H1 (cell line): ENCODE data around the gene SF3B6. TPM values are rescaled to one million over a fixed set of nuclear protein-coding genes. Genes with fewer than 3 reads are reported as not detected.

Source experiments
- CTCF ChIA-PET: fragments of 300-600 bp; sonication (Branson Sonifier 250); formaldehyde crosslinking; loops from one replicate; lab custom pipeline; 2021; ENCODE audit not compliant: partially characterized antibody; lab: Charles Lee
- POLR2A ChIA-PET: fragments of 300-600 bp; sonication (Branson Sonifier 250); formaldehyde crosslinking; loops from one replicate; lab custom pipeline; 2021; ENCODE audit warnings: inconsistent platforms; ENCODE audit not compliant: partially characterized antibody; lab: Charles Lee
- DNase-seq, 2 experiments: peaks; one replicate each; pipeline versions ENCODE4 v3.0.0 to v3.0.0-alpha.2; 2010 to 2022; ENCODE audit warnings: low spot score in 2 of 2, low read depth in 1 of 2, mixed read lengths in 1 of 2
- FAIRE-seq: peaks from 2 replicates; lab custom pipeline; 2011; peaks lifted over from hg19 to GRCh38; lab: Jason Lieb, UNC
- H2AFZ ChIP-seq: 2 replicates; pipeline ENCODE4 v1.8.1; 2012; ENCODE audit warnings: low read length, inconsistent platforms
- H2AK5ac ChIP-seq: 2 replicates; pipeline ENCODE4 v1.6.1; 2013; ENCODE audit warnings: low read depth, low read length
- H2BK120ac ChIP-seq: replicated peaks from 2 replicates; pipeline ENCODE3; 2013; ENCODE audit warnings: low read depth, low read length, inconsistent platforms
- H2BK12ac ChIP-seq: 2 replicates; pipeline ENCODE4 v1.6.1; 2013; ENCODE audit warnings: low read depth, low read length
- H2BK15ac ChIP-seq: 2 replicates; pipeline ENCODE4 v1.6.1; 2013; ENCODE audit warnings: low read length
- H2BK20ac ChIP-seq: 2 replicates; pipeline ENCODE4 v1.6.1; 2013; ENCODE audit warnings: low read length
- H2BK5ac ChIP-seq: 2 replicates; pipeline ENCODE4 v1.6.1; 2013; ENCODE audit warnings: low read depth, low read length
- H3K14ac ChIP-seq: 2 replicates; pipeline ENCODE4 v1.6.1; 2013; ENCODE audit warnings: inconsistent platforms; ENCODE audit not compliant: insufficient read length
- H3K18ac ChIP-seq: 2 replicates; pipeline ENCODE4 v1.6.1; 2013; ENCODE audit warnings: low read length; ENCODE audit errors: extremely low read depth
- H3K23ac ChIP-seq: 2 replicates; pipeline ENCODE4 v1.6.1; 2013; ENCODE audit warnings: inconsistent platforms; ENCODE audit not compliant: insufficient read length
- H3K23me2 ChIP-seq: 2 replicates; pipeline ENCODE4 v1.6.1; 2013; ENCODE audit warnings: low read depth, low read length
- H3K27ac ChIP-seq: 2 replicates; pipeline ENCODE4 v1.6.1; 2011; ENCODE audit warnings: low read depth, low read length, inconsistent platforms
- H3K27me3 ChIP-seq, 4 experiments: replicated peaks in 1 of 4; 1 replicate in 1 of 4; 2 replicates in 3 of 4; pipeline versions ENCODE4 v1.6.1 to v1.8.1; 2011 to 2013; ENCODE audit warnings: low read length in 3 of 4, mild to moderate bottlenecking in 3 of 4, inconsistent platforms in 2 of 4, mixed read lengths in 2 of 4, moderate library complexity in 1 of 4; ENCODE audit not compliant: control insufficient read depth in 3 of 4, insufficient read depth in 3 of 4; ENCODE audit errors: extremely low read depth in 1 of 4
- H3K36me3 ChIP-seq, 4 experiments: 2 replicates each; pipeline versions ENCODE4 v1.6.1 to v1.8.1; 2011 to 2013; ENCODE audit warnings: mild to moderate bottlenecking in 4 of 4, low read length in 3 of 4, moderate library complexity in 2 of 4, control low read depth in 1 of 4, inconsistent platforms in 1 of 4; ENCODE audit not compliant: insufficient read depth in 4 of 4, control insufficient read depth in 2 of 4
- H3K4ac ChIP-seq: replicated peaks from 2 replicates; pipeline ENCODE3; 2013; ENCODE audit warnings: low read length, low read depth, mixed read lengths, inconsistent platforms; ENCODE audit not compliant: insufficient read length
- H3K4me1 ChIP-seq, 4 experiments: replicated peaks in 1 of 4; 1 replicate in 1 of 4; 2 replicates in 3 of 4; pipeline versions ENCODE4 v1.6.1 to v1.8.1; 2011 to 2013; ENCODE audit warnings: low read length in 3 of 4, inconsistent platforms in 2 of 4, mixed read lengths in 1 of 4; ENCODE audit not compliant: insufficient read depth in 4 of 4, control insufficient read depth in 3 of 4
- H3K4me2 ChIP-seq, 2 experiments: 2 replicates each; pipeline versions ENCODE4 v1.6.1 to v1.8.1; 2011 to 2013; ENCODE audit warnings: low read depth in 2 of 2, low read length in 2 of 2, control low read depth in 1 of 2, inconsistent platforms in 1 of 2, mild to moderate bottlenecking in 1 of 2; ENCODE audit not compliant: insufficient read depth in 1 of 2
- H3K4me3 ChIP-seq, 4 experiments: fragments of 200-600, 300-600 bp in 1 of 4; sonication (generic), shearing (Covaris generic), sonication (Bioruptor Twin) in 1 of 4; 2 replicates each; pipeline versions ENCODE4 v1.5.1 to v1.8.1; 2011 to 2016; ENCODE audit warnings: low read length in 4 of 4, low read depth in 3 of 4, control low read depth in 2 of 4, inconsistent platforms in 2 of 4, mild to moderate bottlenecking in 2 of 4, mixed read lengths in 1 of 4, moderate library complexity in 1 of 4; ENCODE audit not compliant: insufficient read depth in 2 of 4; ENCODE audit errors: extremely low read depth in 1 of 4
- H3K56ac ChIP-seq: replicated peaks from 2 replicates; pipeline ENCODE3; 2013; ENCODE audit warnings: low read depth, mild to moderate bottlenecking, mixed read lengths, low read length, inconsistent platforms; ENCODE audit not compliant: insufficient read length
- H3K79me1 ChIP-seq: 2 replicates; pipeline ENCODE4 v1.6.1; 2013; ENCODE audit warnings: low read depth, low read length, control low read depth
- H3K79me2 ChIP-seq, 2 experiments: 2 replicates each; pipeline versions ENCODE4 v1.6.1 to v1.8.1; 2012 to 2013; ENCODE audit warnings: low read length in 2 of 2, mild to moderate bottlenecking in 2 of 2, inconsistent platforms in 1 of 2; ENCODE audit not compliant: insufficient read depth in 2 of 2, control insufficient read depth in 1 of 2
- H3K9ac ChIP-seq, 4 experiments: replicated peaks in 1 of 4; 1 replicate in 1 of 4; 2 replicates in 3 of 4; pipeline versions ENCODE4 v1.6.1 to v1.8.1; 2011 to 2013; ENCODE audit warnings: low read depth in 3 of 4, low read length in 3 of 4, control low read depth in 2 of 4, mild to moderate bottlenecking in 2 of 4, moderate library complexity in 2 of 4, inconsistent platforms in 1 of 4; ENCODE audit errors: extremely low read depth in 1 of 4
- H3K9me3 ChIP-seq, 2 experiments: 2 replicates each; pipeline versions ENCODE4 v1.6.1 to v1.8.1; 2012 to 2013; ENCODE audit warnings: mild to moderate bottlenecking in 2 of 2, moderate library complexity in 2 of 2, control low read depth in 1 of 2, inconsistent platforms in 1 of 2, low read depth in 1 of 2, low read length in 1 of 2, mixed read lengths in 1 of 2; ENCODE audit not compliant: insufficient read depth in 2 of 2
- H4K20me1 ChIP-seq, 2 experiments: replicated peaks in 1 of 2; 2 replicates each; pipeline versions ENCODE3 to v1.8.1; 2011 to 2013; ENCODE audit warnings: inconsistent platforms in 2 of 2, low read length in 2 of 2, mild to moderate bottlenecking in 1 of 2; ENCODE audit not compliant: insufficient read depth in 2 of 2, control insufficient read depth in 1 of 2
- H4K5ac ChIP-seq: 2 replicates; pipeline ENCODE4 v1.6.1; 2013; ENCODE audit warnings: low read length, low read depth, mixed read lengths, inconsistent platforms; ENCODE audit not compliant: insufficient read length
- H4K8ac ChIP-seq: 2 replicates; pipeline ENCODE4 v1.8.0; 2013; ENCODE audit warnings: mild to moderate bottlenecking, moderate library complexity, low read length, inconsistent platforms; ENCODE audit not compliant: insufficient read depth; ENCODE audit errors: extremely low read depth
- H4K91ac ChIP-seq: replicated peaks from 2 replicates; pipeline ENCODE3; 2013; ENCODE audit warnings: low read length, mixed read lengths, inconsistent platforms; ENCODE audit not compliant: insufficient read length
- ATF3 ChIP-seq: IDR thresholded peaks from 2 replicates; pipeline ENCODE4 v1.6.1; 2011; ENCODE audit warnings: low read depth, mild to moderate bottlenecking, low read length; ENCODE audit not compliant: insufficient read depth
- MAFK ChIP-seq: IDR thresholded peaks from 2 replicates; pipeline ENCODE4 v1.6.1; 2012; ENCODE audit warnings: low read depth, mild to moderate bottlenecking, improper control_type of control experiment, low read length
- SP1 ChIP-seq: IDR thresholded peaks from 2 replicates; pipeline ENCODE4 v1.6.1; 2011; ENCODE audit warnings: low read depth, low read length
- WGBS, 2 experiments: shearing (Covaris generic) in 1 of 2; methylation state at CpG; one replicate each; pipeline versions ENCODE4 v1.1.6 to v1.1.7; 2013 to 2015; ENCODE audit warnings: low lambda C conversion rate in 2 of 2, mixed read lengths in 2 of 2, inconsistent platforms in 1 of 2, low coverage in 1 of 2, missing lambda C conversion rate in 1 of 2; ENCODE audit not compliant: insufficient replicate concordance in 2 of 2, insufficient coverage in 1 of 2, insufficient read length in 1 of 2; ENCODE audit errors: extremely low coverage in 1 of 2, missing lambda C conversion rate in 1 of 2; 5-methylcytosine and 5-hydroxymethylcytosine counted together
- polyA plus RNA-seq, 7 experiments: library from polyadenylated mRNA; depleted of rRNA in 3 of 7; stranded (reverse) in 5 of 7; unstranded in 2 of 7; fragments of >200 nt in 5 of 7; fragments of 200-250 nt in 2 of 7; gene quantifications; 1 replicate in 5 of 7; 2 replicates in 1 of 7; 4 replicates in 1 of 7; pipeline versions ENCODE4 v1.2.1 to v1.2.3, GENCODE V29; 2011 to 2013; ENCODE audit warnings: missing spikeins in 2 of 7, mixed read lengths in 2 of 7
- total RNA-seq: library from RNA; stranded (reverse); fragmentation: NEBNext Ultra II Directional; extraction: Animal tissue kit (Norgen Biotek cat#: 25700); gene quantifications from 2 replicates; pipeline ENCODE4 v1.2.1, GENCODE V29; 2021

The SF3B6 gene
- total and polyA plus RNA-seq, 2 of the 8 experiments (the other 6 are each of a cell fraction or from before 2014, with no cell fraction given): 126 to 155 TPM

- Histone ChIP-seq H2BK15ac (no peak overlapping the region), H3K27me3 (no peaks in the 10 kb centered on the region), H4K5ac (no peak overlapping the region), H3K27ac (no peak overlapping the region), H3K9ac (no peak overlapping the region), H3K36me3 (peaks cover 2 to 47% (median 28%) of the 10 kb centered on the region in 4 experiments; a peak in 6 of 8 replicates), H2BK5ac (no peak overlapping the region), H3K4me2 (no peak overlapping the region), H2AK5ac (no peak overlapping the region), H3K23ac (no peak overlapping the region), H3K23me2 (no peaks in the 10 kb centered on the region), H3K56ac (no peak overlapping the region), H4K91ac (no peak overlapping the region), H4K8ac (no peak overlapping the region), H2BK20ac (no peak overlapping the region), H2AFZ (no peak overlapping the region), H3K4ac (no peak overlapping the region), H3K9me3 (no peaks in the 10 kb centered on the region), H3K4me3 (no peak overlapping the region), H3K4me1 (no peaks in the 10 kb centered on the region), H3K79me2 (no peaks in the 10 kb centered on the region; a peak in 1 of 4 replicates), H2BK120ac (no peak overlapping the region), H4K20me1 (no peaks in the 10 kb centered on the region), H3K79me1 (no peaks in the 10 kb centered on the region), H3K14ac (no peak overlapping the region), H3K18ac (no peak overlapping the region), H2BK12ac (no peak overlapping the region)
- WGBS, 2 experiments: 82% methylated on average over 2 of the region's 2 CpGs; no CpG with 5 or more reads in 1 of the 2 experiments
- ChIA-PET POLR2A (interaction anchor here (1.2 to 4.4 kb wide), 8 partner anchors 8 to 138 kb away, joined by 3 to 31 read pairs (median 4); partner anchors contain the start of genes ATAD2B, SF3B6 and TP53I3), CTCF (interaction anchor here (0.6 to 2.7 kb wide), 2 partner anchors 18 to 39 kb away, joined by 3 to 11 read pairs; partner anchors contain the start of gene TP53I3)
- no peak for DNase-seq
- FAIRE-seq: no peak
- TF ChIP-seq ATF3 (no peak), MAFK (no peak), SP1 (no peak)
Observed at GRCh38 chr2:24065341-24065740, 10.8 kb downstream of the SF3B6 start.
